HG02970 (cell line): ENCODE measurements around the gene PRKAG2.
"Not testable (repeated sequence)": the region's sequence is repeated elsewhere in the genome, so short reads cannot be mapped to it uniquely, and the experiment has no call there.

Experiments
- ATAC-seq: cut with Tn5 transposase; IDR thresholded peaks from one replicate; pipeline ENCODE4 v1.9.1; 2021; ENCODE audit warnings: mild to moderate bottlenecking, moderate library complexity, moderate number of reproducible peaks; ENCODE audit not compliant: unreplicated experiment, low FRiP score

Gene PRKAG2

GRCh38 chr7:151885202-151885580, 8.3 kb upstream of the PRKAG2 start:
- ATAC-seq: no peak

- ATAC-seq: no peak
These were observed 7.6 kb upstream of the PRKAG2 start for GRCh38 chr7:151884312-151885201.

GRCh38 chr7:151883857-151884256, 6.9 kb upstream of the PRKAG2 start:
- no peak for ATAC-seq

GRCh38 chr7:151882734-151883133, 5.8 kb upstream of the PRKAG2 start:
- no peak for ATAC-seq

GRCh38 chr7:151880688-151881087, 3.8 kb upstream of the PRKAG2 start:
- ATAC-seq: no peak

GRCh38 chr7:151877911-151878835, 1.3 kb upstream of the PRKAG2 start:
- no peak for ATAC-seq

GRCh38 chr7:151875942-151876898, 695 bp downstream of the PRKAG2 start:
- ATAC-seq: no peak

- ATAC-seq: not testable (repeated sequence)
These were observed 2.4 kb downstream of the PRKAG2 start for GRCh38 chr7:151874479-151874878.

- ATAC-seq: no peak
These were observed 3.4 kb downstream of the PRKAG2 start for GRCh38 chr7:151873402-151873965.

- no peak for ATAC-seq
These were observed 4.1 kb downstream of the PRKAG2 start for GRCh38 chr7:151872531-151873401.

- no peak for ATAC-seq
These were observed 5.0 kb downstream of the PRKAG2 start for GRCh38 chr7:151871904-151872303.

- ATAC-seq: no peak
These were observed 5.7 kb downstream of the PRKAG2 start for GRCh38 chr7:151871189-151871735.

GRCh38 chr7:151869968-151870918, 6.7 kb downstream of the PRKAG2 start:
- ATAC-seq: no peak

GRCh38 chr7:151869455-151869854, 7.5 kb downstream of the PRKAG2 start:
- ATAC-seq: no peak

GRCh38 chr7:151869109-151869428, 7.8 kb downstream of the PRKAG2 start:
- ATAC-seq: no peak

GRCh38 chr7:151868396-151869108, 8.4 kb downstream of the PRKAG2 start:
- ATAC-seq: no peak

- no peak for ATAC-seq
These were observed 9.0 kb downstream of the PRKAG2 start for GRCh38 chr7:151867912-151868311.
